ENCODE results near the gene YWHAG.

Gene YWHAG

GRCh38 chr7:76281706-76282343 is 77.0 kb downstream of the YWHAG start:
- DNase-seq (ENCODE audit: low spot score in 2 of 2) = no peak

GRCh38 chr7:76281006-76281705 is 77.6 kb downstream of the YWHAG start:
- DNase-seq (ENCODE audit: low spot score in 2 of 2) (no peak), ATAC-seq (ENCODE audit: low read depth) (peak; percentile 62)
- no peaks in the 10 kb centered on the region for H3K9me3 Mint-ChIP-seq
- H3K27ac Mint-ChIP-seq = peak overlapping the region; percentile 7
- peaks cover 14% of the 10 kb centered on the region for H3K4me1 Mint-ChIP-seq
- H3K27me3 Mint-ChIP-seq = peaks cover 31% of the 10 kb centered on the region
- H3K4me3 Mint-ChIP-seq = peak overlapping the region; percentile 77
- H3K36me3 Mint-ChIP-seq = peaks cover 7% of the 10 kb centered on the region

More at GRCh38 chr7:76281706-76282343, 77.0 kb downstream of the YWHAG start:
- H3K9me3 Mint-ChIP-seq = no peaks in the 10 kb centered on the region
- peak overlapping the region; percentile 32 for H3K27ac Mint-ChIP-seq
- H3K27me3 Mint-ChIP-seq = peaks cover 31% of the 10 kb centered on the region
- no peak for ATAC-seq (ENCODE audit: low read depth)
- peaks cover 14% of the 10 kb centered on the region for H3K4me1 Mint-ChIP-seq
- peak overlapping the region; percentile 87 for H3K4me3 Mint-ChIP-seq
- H3K36me3 Mint-ChIP-seq = peaks cover 7% of the 10 kb centered on the region

DNA sequence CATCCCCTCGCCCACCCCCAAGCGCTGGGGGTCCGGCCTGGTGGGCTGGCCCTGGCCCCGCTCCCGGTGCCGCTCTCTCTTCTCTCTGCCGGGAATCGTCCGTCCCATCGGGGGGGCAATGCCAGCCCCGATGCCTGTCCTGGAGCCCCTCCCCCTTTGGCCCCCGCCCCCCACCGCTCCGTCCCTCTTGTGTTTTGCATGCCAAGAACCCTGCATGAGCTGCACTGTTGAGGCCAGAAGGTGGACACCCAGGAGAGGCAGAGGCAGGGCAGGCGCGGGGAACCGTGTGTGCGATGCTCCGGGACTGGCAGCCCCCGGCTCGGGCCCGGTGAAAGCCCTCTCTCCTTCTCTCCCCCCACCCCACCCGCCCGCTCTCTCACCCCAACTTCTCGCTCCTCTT is 78.4 kb downstream of the YWHAG start:
- no peaks in the 10 kb centered on the region for H3K9me3 Mint-ChIP-seq

GRCh38 chr7:76278540-76278939 is 80.3 kb downstream of the YWHAG start:
- H3K27me3 Mint-ChIP-seq = peaks cover 29% of the 10 kb centered on the region
- no peak overlapping the region for H3K4me3 Mint-ChIP-seq

More for the DNA sequence above, 78.4 kb downstream of the YWHAG start:
- no peak for ATAC-seq (ENCODE audit: low read depth)
- peaks cover 14% of the 10 kb centered on the region for H3K4me1 Mint-ChIP-seq
- H3K27me3 Mint-ChIP-seq = peaks cover 34% of the 10 kb centered on the region
- no peak overlapping the region for H3K4me3 Mint-ChIP-seq
- no peak overlapping the region for H3K27ac Mint-ChIP-seq
- H3K36me3 Mint-ChIP-seq = peaks cover 7% of the 10 kb centered on the region
- no peak for DNase-seq (ENCODE audit: low spot score in 2 of 2)

More at GRCh38 chr7:76278540-76278939, 80.3 kb downstream of the YWHAG start:
- peak; percentile 25 for ATAC-seq (ENCODE audit: low read depth)
- peaks cover 14% of the 10 kb centered on the region for H3K4me1 Mint-ChIP-seq
- H3K36me3 Mint-ChIP-seq = peaks cover 7% of the 10 kb centered on the region
- no peak overlapping the region for H3K27ac Mint-ChIP-seq
- DNase-seq (ENCODE audit: low spot score in 2 of 2) = no peak
- H3K9me3 Mint-ChIP-seq = no peaks in the 10 kb centered on the region
